ENCODE data around the gene DIPK1B.
"Not testable (repeated sequence)": the region's sequence is repeated elsewhere in the genome, so short reads cannot be mapped to it uniquely, and the experiment has no call there.

The DIPK1B gene

DNA sequence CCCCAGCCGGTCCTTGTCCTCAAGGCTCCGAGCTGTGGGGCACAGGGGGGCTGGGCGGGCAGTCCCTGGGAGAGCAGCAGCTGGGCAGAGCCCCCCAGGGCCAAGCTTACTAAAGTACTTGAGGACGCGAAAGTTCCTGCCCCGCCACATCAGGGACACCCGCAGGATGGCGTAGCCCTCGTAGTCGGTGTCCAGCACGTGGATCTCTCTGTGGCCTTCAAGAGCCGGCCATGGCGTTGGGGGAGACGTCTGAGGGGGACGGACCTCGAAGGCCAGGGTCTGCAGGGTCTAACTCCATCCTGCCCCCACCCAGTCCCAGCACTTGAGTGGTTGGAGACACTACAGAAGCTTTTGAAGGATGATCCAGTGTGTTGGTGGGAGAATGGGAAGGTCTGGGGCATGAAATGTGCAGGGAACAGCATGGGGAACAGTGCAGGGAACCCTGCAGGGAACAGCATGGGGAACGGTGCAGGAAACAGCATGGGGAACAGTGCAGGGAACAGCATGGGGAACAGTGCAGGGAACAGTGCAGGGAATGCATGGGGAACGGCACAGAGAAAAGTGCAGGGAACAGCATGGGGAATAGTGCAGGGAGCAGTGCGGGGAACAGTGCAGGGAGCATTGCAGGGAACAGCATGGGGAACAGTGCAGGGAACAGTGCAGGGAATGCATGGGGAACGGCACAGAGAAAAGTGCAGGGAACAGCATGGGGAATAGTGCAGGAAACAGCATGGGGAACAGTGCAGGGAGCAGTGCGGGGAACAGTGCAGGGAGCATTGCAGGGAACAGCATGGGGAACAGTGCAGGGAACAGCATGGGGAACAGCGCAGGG, 43.1 kb downstream of the DIPK1B start:
- DNase-seq = not testable (repeated sequence)

DNA sequence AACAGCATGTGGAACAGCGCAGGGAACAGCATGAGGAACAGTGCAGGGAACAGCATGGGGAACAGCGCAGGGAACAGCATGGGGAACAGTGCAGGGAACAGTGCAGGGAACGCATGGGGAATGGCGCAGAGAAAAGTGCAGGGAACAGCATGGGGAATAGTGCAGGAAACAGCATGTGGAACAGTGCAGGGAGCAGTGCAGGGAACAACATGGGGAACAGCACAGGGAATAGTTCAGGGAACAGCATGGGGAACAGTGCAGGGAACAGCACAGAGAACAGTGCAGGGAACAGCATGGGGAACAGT, 43.7 kb downstream of the DIPK1B start:
- DNase-seq = no peak

DNA sequence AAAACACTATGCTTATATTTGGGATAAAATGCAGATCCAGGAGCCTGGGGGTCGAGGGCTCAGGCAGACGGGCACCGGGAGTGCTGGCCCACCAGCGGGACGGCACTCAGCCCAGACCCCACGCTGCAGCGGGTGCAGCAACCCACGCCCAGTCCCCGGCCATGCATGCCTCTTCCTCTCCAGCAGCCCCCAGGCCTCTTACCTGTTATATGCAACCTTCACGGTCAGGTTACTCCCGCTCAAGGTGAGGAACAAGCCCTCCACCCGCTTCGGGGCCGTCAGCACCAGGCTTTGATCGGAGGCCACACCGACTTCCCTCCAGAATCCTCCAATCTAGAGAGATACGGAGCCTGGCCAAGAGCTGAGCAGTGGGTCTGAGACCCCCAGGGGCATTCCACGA, 44.5 kb downstream of the DIPK1B start:
- DNase-seq = no peak

DNA sequence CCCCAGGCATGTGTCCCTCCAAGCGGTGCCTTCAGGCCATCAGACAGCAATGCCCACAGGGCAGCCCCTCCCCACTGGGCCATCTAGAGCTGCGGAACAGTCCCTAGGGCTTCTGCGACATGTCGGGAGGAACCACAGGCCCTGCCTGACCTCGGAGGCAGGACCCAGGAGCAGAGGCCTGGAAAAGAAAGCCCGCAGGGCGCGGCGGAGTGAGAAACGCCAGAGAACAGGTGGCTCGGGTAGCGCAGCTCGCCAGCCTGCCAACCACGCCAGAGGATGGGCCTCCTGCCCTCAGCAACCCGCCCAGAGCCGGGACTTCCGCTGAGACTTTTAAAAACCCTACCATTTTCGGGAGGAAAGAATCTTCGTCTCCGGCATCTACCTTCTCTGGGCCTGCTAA, 45.0 kb downstream of the DIPK1B start:
- DNase-seq = no peak

DNA sequence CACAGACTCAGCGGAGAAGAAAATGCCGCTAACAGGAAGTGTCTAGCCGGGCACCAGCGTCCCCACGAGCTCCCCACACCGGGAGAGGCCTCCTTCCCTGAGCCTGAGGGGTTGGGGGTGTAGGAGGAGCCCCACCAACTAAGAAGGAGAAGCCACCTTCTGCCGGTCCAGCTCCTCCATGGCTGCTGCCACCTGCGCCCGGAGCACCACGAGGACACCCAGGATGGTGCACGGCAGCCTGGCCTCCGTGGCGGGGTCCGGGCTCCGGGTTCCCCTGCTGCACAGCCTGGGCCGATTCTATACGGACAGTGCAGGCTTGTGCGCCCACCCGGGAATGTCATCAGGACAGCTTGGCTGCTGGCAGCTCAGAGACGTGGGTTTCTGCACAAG, 45.4 kb downstream of the DIPK1B start:
- no peak for DNase-seq

DNA sequence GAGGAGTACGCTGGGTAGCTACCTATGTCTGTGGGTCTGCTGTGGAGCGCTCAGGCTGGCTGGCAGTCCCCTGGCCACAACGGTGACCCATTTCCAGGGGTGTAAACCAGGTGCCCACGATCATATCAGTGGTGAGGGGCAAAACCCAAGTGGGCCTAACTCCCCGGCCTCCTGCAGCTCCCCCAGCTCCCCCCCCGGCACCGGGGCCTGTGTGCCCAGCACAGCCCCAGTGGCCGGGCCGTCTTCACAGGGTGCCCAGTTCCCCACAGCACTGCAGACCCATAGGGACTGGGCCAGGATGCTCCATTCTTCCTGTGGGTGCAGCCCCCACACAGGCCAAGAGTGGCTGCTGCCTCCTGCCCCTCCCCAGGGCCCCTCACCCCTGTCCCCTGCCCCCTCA, 46.6 kb downstream of the DIPK1B start:
- DNase-seq = no peak

DNA sequence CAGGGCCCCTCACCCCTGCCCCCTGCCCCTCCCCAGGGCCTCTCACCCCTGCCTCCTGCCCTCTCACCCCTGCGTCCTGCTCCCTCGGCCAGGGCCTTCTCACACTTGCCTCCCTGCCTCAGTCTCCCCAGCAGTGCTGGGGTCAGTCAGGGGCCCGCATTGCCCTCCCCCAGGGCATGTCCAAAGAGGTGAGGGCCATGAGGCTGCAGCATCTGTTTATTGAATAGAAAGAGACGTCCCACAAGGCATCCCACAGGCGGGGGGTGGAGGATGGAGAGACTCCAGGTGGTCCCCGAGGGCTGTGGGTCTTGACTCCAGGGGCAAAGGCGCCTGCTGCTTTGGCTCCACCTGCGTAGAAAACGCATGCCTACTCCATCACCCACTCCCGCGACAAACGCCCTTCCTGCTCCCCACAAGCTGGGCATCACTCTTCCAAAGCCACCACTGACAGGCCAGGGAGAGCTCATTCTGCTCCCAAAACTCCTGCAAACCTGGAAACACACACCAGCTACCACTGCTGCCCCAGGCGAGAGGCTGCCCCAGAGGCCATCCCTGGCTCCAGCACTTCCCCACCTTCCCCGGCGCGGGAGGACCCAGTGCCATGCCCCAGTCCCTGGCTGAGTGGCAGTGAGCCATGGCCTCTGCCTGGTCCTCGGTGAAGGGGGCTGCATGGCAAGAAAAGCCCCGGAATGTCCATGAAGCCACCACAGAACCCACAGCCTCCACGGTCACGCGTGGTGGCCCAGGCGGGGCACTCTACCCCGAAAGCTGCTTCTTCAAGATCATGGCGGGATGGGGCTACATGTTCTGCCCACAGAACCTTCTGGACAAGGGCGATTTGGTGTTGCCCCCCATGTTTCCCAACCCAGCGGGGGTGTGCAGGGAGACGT, 47.3 kb downstream of the DIPK1B start:
- DNase-seq = no peak

DNA sequence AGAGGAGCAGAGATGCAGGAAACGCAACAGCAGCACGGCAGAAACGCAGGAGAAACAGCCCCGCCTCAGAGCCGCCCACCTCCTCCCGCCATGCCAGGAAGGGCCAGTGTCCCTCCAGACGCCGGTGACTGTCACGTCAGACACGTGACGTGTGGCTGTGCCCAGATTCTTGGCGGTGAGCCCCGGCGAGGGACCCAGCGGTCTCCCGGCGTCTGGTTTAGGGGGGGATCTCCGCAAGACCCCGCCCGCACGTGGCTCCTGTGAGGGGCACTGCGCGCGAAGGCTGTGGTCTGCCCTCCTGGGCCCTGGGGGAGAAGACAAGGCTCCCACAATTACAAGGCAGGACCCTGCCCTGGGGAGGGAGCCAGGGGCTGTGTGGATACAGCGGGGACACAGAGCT, 48.1 kb downstream of the DIPK1B start:
- no peak for DNase-seq

DNA sequence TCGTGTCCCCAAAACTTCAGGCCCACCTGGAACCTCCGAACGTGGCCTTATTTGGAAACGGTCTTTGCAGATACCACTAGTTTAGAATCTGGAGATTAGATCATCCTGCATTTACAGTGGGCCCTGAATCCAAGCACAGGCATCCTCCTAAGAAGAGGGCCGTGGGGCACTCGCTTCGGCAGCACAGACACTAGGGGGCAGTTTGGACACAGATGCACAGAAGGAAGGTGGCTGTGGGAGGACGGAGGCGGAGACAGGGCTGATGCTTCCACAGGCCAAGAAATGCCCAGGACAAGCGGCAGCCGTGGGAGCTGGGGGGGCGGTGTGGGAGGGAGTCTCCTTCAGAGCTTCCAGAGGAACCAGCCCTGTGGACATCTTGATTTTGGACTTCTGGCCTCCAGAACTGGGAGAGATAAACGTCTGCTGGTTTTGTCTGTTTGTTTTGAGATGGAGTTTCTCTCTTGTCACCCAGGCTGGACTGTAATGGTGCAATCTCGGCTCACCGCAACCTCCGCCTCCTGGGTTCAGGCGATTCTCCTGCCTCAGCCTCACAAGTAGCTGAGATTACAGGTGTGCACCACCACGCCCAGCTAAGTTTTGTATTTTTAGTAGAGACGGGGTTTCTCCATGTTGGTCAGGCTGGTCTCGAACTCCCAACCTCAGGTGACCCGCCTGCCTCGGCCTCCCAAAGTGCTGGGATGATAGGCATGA, 48.6 kb downstream of the DIPK1B start:
- peak; percentile 53 for DNase-seq

DNA sequence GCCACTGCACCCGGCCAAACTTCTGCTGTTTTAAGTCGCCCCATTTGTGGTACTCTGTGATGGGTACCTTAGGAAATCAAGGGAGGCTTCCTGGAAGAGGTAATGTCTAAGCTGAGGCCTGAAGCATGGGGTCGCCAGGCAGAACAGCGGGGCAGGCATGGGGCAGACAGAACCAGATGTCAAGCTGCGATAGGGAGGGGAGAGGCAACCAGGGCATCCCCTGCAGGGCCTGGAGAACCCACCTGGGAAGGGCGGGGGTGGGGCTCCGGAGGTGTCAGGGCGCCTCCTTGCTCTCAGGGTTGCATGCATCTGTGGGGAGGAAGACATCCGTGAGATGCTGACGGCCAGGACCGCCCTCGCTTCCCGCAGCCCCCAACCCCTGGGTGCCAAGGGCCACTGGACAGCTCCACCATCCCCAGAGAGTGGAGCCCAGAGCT, 49.2 kb downstream of the DIPK1B start:
- DNase-seq = no peak

DNA sequence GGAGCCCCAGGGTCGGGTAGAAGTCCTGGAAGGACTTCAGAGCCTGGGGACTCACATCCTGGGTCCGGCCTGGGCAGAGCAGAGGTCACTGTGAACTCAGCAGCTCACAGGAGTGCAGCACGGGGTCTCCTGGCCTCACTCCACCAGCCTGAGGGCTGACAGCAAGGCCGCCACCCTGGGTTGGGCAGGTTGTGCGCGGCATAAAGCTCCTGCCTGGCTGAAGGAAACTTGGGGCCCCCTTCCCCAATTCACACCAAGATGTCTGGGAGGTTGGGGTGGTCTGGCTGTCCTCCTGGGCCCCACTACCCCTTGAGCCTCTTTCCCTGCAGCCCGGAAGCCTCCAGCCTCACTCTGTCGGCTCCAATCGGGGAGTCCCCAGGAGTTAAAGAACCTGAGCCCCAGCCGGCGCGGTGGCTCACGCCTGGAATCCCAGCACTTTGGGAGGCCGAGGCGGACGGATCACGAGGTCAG, 49.9 kb downstream of the DIPK1B start:
- DNase-seq = no peak

DNA sequence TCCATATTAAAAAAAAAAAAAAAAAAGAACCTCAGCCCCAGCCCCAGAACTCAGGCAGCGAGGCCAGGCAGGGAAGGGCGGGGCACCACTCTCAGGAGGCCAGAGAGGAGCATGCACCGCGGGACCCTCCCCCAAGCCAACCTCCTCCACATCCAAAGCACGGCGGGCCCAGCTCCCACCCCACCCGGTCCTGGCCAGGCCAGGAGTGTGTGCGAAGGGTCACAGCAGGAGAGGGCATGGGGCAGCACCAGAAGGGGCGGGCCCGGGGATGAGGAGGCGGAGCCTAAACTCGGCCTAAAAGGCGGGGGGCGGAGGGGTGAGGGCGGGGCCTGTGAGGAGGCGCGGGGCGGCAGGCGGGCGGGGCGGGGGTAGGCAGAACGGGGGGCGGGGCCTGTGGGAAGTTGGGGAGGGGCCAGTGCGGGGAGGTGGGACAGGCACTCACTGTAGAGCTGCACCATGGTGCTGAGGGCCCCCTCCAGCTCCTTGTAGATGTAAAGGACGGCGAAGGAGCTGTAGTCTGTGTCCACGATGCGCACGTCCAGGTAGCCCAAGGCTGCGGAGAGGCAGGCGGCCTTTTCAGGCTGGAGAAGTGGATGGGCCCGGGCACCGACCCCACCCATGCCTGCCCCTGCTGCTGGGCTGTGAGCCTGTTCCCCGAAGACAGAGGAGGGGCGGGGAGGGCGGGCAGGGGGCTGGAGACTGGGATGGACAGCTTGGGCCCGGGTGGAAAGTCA, 50.7 kb downstream of the DIPK1B start:
- DNase-seq = peak; percentile 4

DNA sequence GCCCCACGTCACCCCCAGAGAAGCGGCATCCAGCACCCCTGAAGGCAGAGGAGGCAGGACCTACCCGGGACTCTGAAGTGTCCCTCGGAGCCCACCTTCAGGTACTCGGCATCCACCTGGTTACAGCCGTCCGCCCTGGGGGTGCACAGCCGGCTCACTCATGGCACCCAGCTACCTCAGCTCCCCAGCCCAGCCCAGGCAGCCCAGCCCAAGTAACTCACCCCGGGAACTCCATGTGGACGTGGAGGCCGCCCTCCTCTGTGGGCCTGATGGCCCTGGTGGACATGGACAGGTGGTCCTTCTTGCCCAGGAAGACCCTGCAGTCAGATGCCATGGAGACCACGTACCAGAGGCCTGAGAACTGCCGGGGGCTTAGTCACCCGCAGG, 51.3 kb downstream of the DIPK1B start:
- DNase-seq = no peak

DNA sequence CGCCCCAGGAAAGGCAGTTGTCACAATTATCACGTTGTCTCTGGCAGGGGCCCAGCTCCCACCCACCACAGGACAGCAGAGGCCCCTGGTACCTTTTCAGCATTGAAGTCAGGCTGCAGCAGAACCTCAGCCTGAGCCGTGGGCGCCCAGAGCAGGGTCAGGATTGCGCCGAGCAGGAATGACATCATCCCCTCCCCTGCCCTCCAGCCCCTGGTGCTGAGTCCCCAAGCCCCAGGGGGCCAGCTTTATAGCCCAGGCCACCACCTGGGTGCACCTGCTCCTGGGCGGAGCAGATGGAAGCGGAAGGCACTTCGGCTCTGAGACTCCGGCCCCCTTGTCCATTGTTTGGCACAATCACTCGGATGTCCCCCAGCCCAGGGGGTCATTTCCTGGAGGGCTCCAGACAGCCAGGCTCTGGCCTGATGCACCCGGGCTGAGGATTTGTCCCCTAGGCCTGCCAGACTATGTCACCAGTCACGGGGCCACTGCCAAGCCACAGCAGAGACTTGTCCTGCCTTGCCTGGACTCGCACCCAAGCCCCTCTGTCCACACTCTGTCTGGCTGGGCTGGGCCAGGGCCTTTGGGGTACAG, 52.0 kb downstream of the DIPK1B start, which contains the start of gene LCN15:
Gene LCN15 (minus strand): TSS at position 218 of the 591 bp plus-strand sequence. CDS start 30 bp downstream, at position 188.
- DNase-seq = no peak

DNA sequence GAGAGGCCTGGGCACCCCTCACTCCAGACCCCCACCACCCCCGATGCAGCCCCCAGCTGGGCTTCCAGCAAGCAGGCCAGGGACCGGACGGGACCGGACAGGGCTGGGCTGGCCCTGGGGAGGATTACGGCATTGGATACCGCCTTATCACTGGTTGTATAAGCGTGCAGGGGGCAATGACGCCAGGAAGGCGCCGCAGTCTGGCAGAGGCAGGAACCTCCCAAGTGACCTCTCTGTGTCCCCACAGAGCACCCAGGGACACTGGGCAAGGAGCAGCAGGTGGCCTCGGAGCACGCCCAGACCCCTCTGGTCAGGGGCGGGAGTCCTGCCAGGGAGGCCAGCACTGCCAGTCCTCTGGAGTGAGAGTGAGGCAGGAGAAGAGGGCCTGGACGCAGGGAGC, 52.7 kb downstream of the DIPK1B start:
- no peak for DNase-seq

DNA sequence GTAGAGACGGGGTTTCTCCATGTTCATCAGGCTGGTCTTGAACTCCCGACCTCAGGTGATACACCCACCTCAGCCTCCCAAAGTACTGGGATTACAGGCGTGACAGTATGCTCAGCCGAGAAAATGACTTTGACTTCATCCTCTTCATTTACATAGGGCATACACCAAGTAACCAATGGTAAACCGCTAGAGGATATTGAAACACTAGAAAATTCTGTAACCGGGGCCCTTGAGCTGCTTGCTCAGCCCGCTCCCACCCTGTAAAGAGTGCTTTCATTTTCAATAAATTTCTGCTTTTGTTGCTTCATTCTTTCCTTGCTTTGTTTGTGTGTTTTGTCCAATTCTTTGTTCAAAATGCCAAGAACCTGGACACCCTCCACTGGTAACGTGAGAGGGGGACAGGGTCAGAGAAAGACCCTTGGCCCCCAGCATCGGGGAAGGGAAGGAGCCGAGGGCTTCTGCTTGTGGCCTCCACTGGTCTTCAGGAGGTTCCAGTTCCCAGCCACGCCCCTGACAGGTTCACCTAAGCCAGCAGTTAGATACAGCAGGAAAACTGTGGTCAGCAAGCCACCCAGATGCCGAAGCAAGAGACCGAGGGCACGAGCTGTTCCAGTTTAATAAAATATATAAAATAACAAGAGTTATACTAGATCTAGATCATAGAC, 53.5 kb downstream of the DIPK1B start:
- not testable (repeated sequence) for DNase-seq

DNA sequence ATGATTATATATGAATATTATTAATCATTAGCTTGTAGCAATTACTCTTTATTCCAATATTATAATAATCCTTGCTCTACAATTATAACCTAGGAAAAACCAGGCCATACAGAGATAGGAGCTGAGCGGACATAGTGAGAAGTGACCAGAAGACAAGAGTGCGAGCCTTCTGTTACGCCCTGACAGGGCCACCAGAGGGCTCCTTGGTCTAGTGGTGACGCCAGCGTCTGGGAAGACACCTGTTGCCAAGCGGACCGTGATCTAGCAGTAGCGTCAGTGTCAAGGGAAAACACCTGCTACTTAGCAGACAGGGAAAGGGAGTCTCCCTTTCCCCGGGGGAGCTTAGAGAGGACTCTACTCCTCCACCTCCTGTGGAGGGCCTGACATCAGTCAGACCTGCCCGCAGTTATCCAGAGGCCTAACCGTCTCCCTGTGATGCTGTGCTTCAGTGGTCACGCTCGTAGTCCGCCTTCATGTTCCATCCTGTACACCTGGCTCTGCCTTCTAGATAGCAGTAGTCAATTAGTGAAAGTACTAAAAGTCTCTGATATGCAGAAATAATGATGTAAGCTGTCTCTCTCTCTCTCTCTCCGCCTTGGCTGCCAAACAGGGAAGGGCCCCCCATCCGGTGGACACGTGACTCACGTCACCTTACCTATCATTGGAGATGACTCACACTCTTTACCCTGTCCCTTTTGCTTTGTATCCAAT, 54.2 kb downstream of the DIPK1B start:
- peak; percentile 24 for DNase-seq

DNA sequence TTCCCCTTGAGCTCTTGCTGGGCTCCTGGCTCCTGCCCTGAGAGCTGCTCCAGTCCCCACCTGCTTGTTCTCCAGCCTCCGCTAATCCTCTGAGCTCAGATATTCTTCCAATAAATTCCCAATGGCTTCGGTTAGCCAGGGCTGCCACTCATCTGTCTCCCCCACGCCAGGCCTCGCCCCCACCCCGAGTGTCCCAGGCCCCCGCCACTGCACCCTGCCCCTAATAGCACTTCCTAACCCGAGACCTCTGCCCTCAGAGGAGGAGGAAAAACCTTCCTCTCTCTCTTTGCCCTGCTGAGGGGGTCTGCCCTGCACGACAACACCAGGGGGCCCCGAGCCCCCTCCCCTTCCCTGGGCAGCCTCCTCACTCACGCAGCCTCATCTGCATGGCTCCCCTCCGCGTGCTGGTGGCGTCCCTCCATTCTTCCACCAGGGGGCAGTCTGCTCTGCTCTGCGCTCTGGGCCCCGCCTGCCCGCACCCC, 57.4 kb downstream of the DIPK1B start:
- DNase-seq = no peak

DNA sequence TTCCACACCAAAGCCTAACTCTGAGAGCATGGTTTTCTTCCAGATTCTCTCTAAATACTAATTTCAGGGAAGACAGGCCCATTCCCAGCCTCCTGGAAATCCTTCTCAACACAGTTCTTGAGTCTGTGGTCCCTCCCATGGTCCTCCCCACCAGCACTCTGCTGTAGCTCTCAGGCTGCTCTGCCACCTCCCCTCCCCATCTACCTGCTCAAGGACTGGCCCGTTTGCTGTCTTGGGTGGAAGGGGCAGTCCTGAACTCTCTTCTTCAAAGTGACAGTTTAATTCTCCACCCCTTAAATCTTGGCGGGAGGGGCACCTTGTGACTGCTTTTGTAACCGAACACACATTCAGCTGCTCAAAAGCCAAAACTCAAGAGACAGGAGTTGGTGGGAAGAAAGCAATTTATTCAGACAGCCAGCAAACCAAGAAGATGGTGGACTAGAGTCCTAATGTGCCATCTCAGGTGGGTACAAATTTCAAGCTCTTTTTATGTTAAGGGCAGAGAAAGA, 59.6 kb downstream of the DIPK1B start:
- no peak for DNase-seq

DNA sequence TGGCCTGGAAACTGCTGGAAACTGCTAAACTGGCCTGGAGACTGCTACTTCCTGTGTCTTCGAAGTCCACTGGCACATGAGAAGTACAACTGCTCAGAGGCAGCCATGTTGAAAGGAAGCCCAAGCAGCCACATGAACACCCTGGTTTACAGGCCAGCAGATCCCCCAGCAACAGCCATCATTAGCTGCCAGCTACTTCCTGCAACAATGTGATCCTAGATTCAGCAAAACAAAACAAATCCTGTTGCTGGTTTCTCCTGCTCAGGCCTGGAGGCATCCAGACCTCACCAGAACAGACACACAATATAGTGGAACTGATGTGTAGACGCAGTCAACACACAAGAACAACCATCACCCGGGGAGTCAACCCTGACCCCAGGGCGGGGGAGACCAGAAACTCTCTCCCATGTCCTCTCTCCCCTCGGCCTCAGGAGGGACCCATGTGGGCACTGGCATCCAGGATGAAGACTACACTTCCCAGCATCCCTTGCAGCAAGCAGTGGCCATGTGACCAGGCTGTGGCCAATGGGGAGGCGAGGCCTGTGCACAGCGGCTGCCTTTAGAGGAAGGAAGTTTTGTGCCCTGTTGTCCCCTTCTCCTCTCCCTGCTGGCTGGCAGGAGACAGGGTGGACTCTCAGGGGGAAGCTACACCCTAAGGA, 61.1 kb downstream of the DIPK1B start:
- DNase-seq = no peak

Measured in fibroblast of upper back skin (primary cell).